Mesodermal cell (in vitro differentiated cells): ENCODE data around the gene POU3F2.

Source experiments
- H3K27ac ChIP-seq: 2 replicates; pipeline ENCODE4 v1.7.0; 2013; ENCODE audit warnings: mild to moderate bottlenecking, low read depth, low read length, moderate library complexity; ENCODE audit not compliant: severe bottlenecking
- H3K36me3 ChIP-seq: 2 replicates; pipeline ENCODE4 v1.7.1; 2013; ENCODE audit warnings: mild to moderate bottlenecking, low read length, moderate library complexity; ENCODE audit not compliant: control insufficient read depth, insufficient read depth
- H3K4me1 ChIP-seq: one replicate; pipeline ENCODE4 v1.7.1; 2013; ENCODE audit warnings: mild to moderate bottlenecking, low read length; ENCODE audit not compliant: insufficient read depth, control insufficient read depth, poor library complexity, severe bottlenecking
- H3K4me3 ChIP-seq: 2 replicates; pipeline ENCODE4 v1.7.0; 2013; ENCODE audit warnings: low read length, control low read depth, mild to moderate bottlenecking; ENCODE audit not compliant: insufficient read depth, poor library complexity, severe bottlenecking; ENCODE audit errors: extremely low read depth
- H3K9me3 ChIP-seq: 2 replicates; pipeline ENCODE4 v1.7.1; 2013; ENCODE audit warnings: mild to moderate bottlenecking, low read length, moderate library complexity; ENCODE audit not compliant: control insufficient read depth
- WGBS, 2 experiments: methylation state at CpG; one replicate each; pipeline ENCODE4 v1.1.5; 2013; ENCODE audit warnings: missing lambda C conversion rate in 2 of 2; ENCODE audit not compliant: insufficient coverage in 2 of 2; 5-methylcytosine and 5-hydroxymethylcytosine counted together

Gene POU3F2

DNA sequence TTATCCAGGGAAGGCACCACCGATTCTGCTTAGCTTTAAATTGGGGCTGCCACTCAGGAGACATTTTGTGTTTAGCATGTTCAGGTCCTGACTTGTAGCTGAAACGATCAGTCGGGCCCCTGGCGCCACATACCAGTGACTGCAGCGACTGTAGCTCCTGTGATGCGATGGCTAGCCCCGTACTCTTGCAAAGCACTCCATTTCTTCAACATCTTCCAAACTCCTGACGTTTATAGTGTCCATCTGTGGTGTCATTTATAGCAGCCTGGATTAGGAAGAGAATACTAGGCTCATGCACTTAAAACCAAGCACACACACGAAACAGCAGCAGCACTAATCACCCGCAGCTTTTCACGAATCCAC lies 13.0 kb downstream of the POU3F2 start:
- H3K36me3 ChIP-seq: no peaks in the 10 kb centered on the region
- H3K27ac ChIP-seq: no peak overlapping the region
- no peaks in the 10 kb centered on the region for H3K9me3 ChIP-seq
- WGBS, 2 experiments: 48 to 55% methylated on average over 6 to 7 of the region's 11 CpGs
- H3K4me3 ChIP-seq: no peak overlapping the region
- H3K4me1 ChIP-seq: peaks cover 4% of the 10 kb centered on the region

DNA sequence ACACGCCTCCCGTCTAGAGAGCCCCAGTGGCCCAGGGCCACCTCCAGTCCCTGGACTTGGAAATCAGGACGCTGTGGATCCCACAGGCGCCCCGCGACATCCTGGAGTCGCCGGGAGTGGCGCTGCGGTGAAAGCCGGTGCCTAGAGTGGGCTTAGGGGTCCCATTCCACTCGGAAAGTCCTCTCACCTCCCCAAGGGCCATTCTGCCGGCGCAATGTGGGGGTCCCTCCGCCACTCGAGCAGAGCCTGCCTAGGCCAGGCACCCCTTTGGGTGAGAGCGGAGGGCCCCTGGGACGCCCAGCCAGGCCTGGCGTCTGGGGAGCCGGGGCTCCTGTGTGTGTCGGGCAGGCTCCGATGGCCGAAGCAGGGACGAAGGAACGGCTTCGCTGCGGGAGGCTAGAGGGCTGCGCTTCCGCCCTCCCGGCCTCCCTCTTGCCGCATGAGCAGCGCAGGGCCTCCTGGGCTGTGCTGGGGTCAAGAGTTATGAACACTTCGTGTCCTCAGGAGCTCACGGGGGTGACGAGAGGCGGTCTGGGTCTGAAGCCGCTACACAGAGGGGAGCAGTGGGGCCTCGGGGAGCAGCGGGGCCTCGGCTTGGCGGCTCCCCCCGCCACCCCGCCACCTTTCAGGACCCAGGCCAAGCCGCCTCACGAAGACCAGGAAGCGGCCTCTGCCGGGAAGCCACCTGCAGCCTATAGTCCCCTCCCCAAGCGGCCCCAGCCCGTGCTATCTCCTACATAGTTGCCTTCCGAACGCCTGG lies 13.6 kb downstream of the POU3F2 start:
- 43% methylated on average over 41 to 45 of the region's 51 CpGs for WGBS, 2 experiments
- Histone ChIP-seq H3K36me3 (no peaks in the 10 kb centered on the region), H3K9me3 (no peaks in the 10 kb centered on the region), H3K27ac (no peak overlapping the region), H3K4me3 (no peak overlapping the region), H3K4me1 (peaks cover 4% of the 10 kb centered on the region)

- H3K4me3 ChIP-seq: no peak overlapping the region
- peaks cover 4% of the 10 kb centered on the region for H3K4me1 ChIP-seq
- H3K27ac ChIP-seq: no peak overlapping the region
- 75 to 84% methylated on average over 18 of the region's 18 CpGs for WGBS, 2 experiments
- no peaks in the 10 kb centered on the region for H3K36me3 ChIP-seq
- H3K9me3 ChIP-seq: no peaks in the 10 kb centered on the region
These were observed 14.3 kb downstream of the POU3F2 start for GRCh38 chr6:98848539-98849242.

GRCh38 chr6:98864497-98864896 lies 30.1 kb downstream of the POU3F2 start:
- H3K27ac ChIP-seq: no peak overlapping the region
- H3K4me3 ChIP-seq: no peak overlapping the region
- 88 to 90% methylated on average over 4 to 6 of the region's 6 CpGs for WGBS, 2 experiments
- no peaks in the 10 kb centered on the region for H3K4me1 ChIP-seq
- H3K9me3 ChIP-seq: no peaks in the 10 kb centered on the region
- H3K36me3 ChIP-seq: no peaks in the 10 kb centered on the region

DNA sequence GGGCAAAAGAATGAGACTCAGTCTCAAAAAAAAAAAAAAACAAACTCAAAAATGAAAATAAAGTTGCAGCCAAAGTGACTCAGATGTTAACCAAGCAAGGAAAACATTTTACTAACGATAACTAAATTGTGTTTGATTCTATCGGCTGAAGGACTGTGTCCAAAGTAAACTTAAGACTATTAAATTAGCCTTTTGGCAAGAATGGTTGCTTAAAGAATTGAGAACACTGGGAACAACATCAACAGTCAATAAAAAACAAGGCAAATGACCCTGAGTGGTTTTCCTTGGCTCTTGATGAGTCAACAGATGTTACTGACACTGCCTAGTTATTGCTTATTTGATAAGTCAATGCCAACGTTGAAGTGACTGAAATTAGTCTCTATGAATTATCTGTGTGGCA lies 36.7 kb downstream of the POU3F2 start:
- no CpG with 5 or more reads among the region's 3 CpGs for WGBS, 2 experiments
- Histone ChIP-seq H3K4me1 (no peaks in the 10 kb centered on the region), H3K4me3 (no peak overlapping the region), H3K27ac (no peak overlapping the region), H3K36me3 (no peaks in the 10 kb centered on the region), H3K9me3 (no peaks in the 10 kb centered on the region)

DNA sequence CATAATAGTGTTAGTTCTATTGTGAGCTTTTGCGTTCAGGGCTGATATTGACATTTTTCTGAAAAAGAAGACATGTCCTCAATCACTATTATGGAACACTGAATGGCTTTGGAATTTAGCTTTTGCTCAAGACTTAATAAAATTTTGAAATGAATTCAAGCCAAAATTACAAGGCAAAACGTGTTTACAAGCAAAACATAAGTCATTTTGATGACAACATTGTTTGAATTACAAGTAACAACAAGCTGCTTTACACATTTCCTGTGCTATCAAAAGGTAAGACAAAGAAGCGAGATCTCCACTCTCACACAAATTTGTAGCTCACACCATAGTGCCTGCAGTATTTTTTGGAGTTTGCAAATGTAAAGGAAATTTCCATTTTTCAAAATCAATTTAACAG lies 37.4 kb downstream of the POU3F2 start:
- Histone ChIP-seq H3K4me1 (no peaks in the 10 kb centered on the region), H3K27ac (no peak overlapping the region), H3K4me3 (no peak overlapping the region), H3K9me3 (no peaks in the 10 kb centered on the region), H3K36me3 (no peaks in the 10 kb centered on the region)
- 100% methylated on average over 1 of the region's 3 CpGs; no CpG with 5 or more reads in 1 of the 2 experiments for WGBS, 2 experiments

DNA sequence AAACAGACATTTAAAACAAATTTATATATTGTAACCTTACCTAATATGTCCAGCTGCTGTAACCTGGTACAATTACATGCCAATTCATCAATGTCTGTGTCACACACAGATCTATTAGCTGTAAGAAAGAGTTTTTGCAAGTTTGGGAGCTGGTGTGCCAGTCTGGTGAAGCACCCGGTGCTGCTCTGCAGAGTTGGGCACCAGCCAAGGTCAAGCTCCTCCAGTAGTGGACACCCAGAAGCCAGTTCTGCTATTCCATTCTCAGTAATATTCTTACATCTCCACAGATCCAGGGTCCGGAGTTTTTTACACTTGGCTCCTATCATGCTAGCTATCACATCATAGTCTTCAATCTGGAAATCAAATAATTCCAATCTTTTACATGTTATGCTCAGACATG lies 41.0 kb downstream of the POU3F2 start:
- WGBS, 2 experiments: 89 to 94% methylated on average over 1 to 2 of the region's 2 CpGs
- no peaks in the 10 kb centered on the region for H3K4me1 ChIP-seq

DNA sequence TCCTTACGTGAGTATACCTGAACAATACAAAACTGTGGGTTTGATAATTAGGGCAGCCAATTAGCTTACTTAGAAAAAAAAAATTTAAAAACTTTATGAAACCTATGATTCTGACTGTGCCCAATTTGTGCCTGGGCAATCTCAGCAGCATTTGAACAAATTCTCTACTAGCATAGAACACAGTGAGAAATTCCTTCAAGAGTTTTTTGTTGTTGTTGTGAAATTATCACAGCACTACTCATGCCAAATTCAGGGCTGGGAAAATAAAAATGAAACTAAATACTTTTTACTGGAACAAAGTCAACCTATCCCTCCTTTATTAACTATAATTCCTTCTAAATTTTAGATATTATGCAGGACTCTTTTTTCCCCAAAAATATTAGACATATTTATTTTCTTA lies 42.9 kb downstream of the POU3F2 start:
- Histone ChIP-seq H3K27ac (no peak overlapping the region), H3K4me3 (no peak overlapping the region), H3K4me1 (no peaks in the 10 kb centered on the region), H3K36me3 (peaks cover 9% of the 10 kb centered on the region), H3K9me3 (no peaks in the 10 kb centered on the region)
- no CpG with 5 or more reads among the region's 1 CpG for WGBS, 2 experiments

More for the DNA sequence above, 41.0 kb downstream of the POU3F2 start:
- no peak overlapping the region for H3K27ac ChIP-seq
- no peak overlapping the region for H3K4me3 ChIP-seq
- H3K36me3 ChIP-seq: peaks cover 9% of the 10 kb centered on the region
- H3K9me3 ChIP-seq: no peaks in the 10 kb centered on the region

GRCh38 chr6:98880486-98880885 lies 46.1 kb downstream of the POU3F2 start:
- no peaks in the 10 kb centered on the region for H3K4me1 ChIP-seq
- no peaks in the 10 kb centered on the region for H3K9me3 ChIP-seq
- no peak overlapping the region for H3K27ac ChIP-seq
- no peak overlapping the region for H3K4me3 ChIP-seq
- peaks cover 9% of the 10 kb centered on the region for H3K36me3 ChIP-seq

DNA sequence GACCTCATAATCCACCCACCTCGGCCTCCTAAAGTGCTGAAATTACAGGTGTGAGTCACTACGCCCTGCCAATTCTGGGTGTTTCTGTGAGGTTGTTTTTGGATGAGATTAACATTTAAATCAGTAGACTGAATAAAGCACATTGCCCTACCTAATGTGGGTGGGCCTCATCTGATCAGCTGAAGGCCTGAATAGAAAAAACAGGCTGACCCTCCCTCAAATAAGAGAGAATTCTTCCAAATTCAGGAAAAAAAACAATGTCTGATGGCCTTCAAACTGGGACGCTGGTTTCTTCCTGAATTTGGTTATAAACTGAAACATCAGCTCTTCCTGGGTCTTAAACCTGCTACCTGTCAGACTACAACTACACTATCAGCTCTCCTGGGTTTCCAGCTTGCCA lies 51.0 kb downstream of the POU3F2 start:
- Histone ChIP-seq H3K27ac (no peak overlapping the region), H3K4me3 (no peak overlapping the region), H3K9me3 (no peaks in the 10 kb centered on the region), H3K36me3 (no peaks in the 10 kb centered on the region), H3K4me1 (no peaks in the 10 kb centered on the region)
- WGBS, 2 experiments: 50 to 60% methylated on average over 1 of the region's 3 CpGs

DNA sequence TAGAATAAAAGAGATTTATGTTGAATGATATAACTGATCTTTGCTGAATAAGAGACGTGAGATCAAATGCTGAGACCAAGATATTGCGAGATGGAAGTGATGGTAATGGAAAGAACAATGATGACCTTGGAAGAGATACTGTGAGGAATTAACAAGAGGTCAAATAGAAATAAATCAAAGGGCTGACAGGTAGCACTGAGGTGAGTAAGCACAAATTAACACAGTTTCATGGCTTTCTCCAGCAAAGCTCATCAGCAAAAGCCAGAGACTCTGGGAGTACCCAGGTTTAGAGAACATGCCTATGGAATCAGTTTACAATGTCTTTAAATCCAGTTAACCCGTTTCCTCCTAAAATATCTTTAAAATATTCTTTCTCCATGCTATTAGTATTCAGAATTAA lies 53.3 kb downstream of the POU3F2 start:
- Histone ChIP-seq H3K4me3 (no peak overlapping the region), H3K4me1 (no peaks in the 10 kb centered on the region), H3K27ac (no peak overlapping the region), H3K9me3 (no peaks in the 10 kb centered on the region), H3K36me3 (peaks cover 9% of the 10 kb centered on the region)
- WGBS, 2 experiments: 94 to 96% methylated on average over 2 of the region's 3 CpGs
